Stomach smooth muscle (tissue), 2 donors: ENCODE data around the gene ZNF407.

Experiments
- H3K27ac ChIP-seq: one replicate; pipeline ENCODE4 v1.7.0; 2013; ENCODE audit warnings: mild to moderate bottlenecking, low read length, inconsistent platforms
- H3K27me3 ChIP-seq, 2 donors: one replicate each; pipeline ENCODE4 v1.7.0; 2013; ENCODE audit warnings: low read length in 2 of 2; ENCODE audit not compliant: insufficient read depth in 2 of 2, control insufficient read depth in 1 of 2
- H3K36me3 ChIP-seq, 2 donors: one replicate each; pipeline ENCODE4 v1.7.0; 2013; ENCODE audit warnings: low read length in 2 of 2; ENCODE audit not compliant: control insufficient read depth in 2 of 2, insufficient read depth in 2 of 2
- H3K4me1 ChIP-seq: one replicate; pipeline ENCODE4 v1.7.0; 2013; ENCODE audit warnings: low read length; ENCODE audit not compliant: control insufficient read depth, insufficient read depth
- H3K4me3 ChIP-seq, 2 donors: one replicate each; pipeline ENCODE4 v1.7.0; 2013; ENCODE audit warnings: low read length in 2 of 2
- H3K9ac ChIP-seq, 2 donors: one replicate each; pipeline ENCODE4 v1.7.0; 2013; ENCODE audit warnings: low read length in 2 of 2, mild to moderate bottlenecking in 1 of 2
- H3K9me3 ChIP-seq, 2 donors: one replicate each; pipeline ENCODE4 v1.7.0; 2013; ENCODE audit warnings: low read length in 2 of 2; ENCODE audit not compliant: control insufficient read depth in 2 of 2
- donor health status: healthy.
- donor health status: Pancreatic carcinoma.

Gene ZNF407

GRCh38 chr18:74626049-74626874 lies 28.6 kb downstream of the ZNF407 start:
- Histone ChIP-seq H3K4me3 (no peak overlapping the region), H3K4me1 (no peaks in the 10 kb centered on the region), H3K27ac (no peak overlapping the region), H3K36me3 (peaks cover 2 to 4% of the 10 kb centered on the region in 2 donors), H3K9ac (no peak overlapping the region), H3K9me3 (no peaks in the 10 kb centered on the region), H3K27me3 (no peaks in the 10 kb centered on the region)

- no peaks in the 10 kb centered on the region for H3K27me3 ChIP-seq
- no peak overlapping the region for H3K27ac ChIP-seq
- no peak overlapping the region for H3K9ac ChIP-seq
- H3K9me3 ChIP-seq: no peaks in the 10 kb centered on the region
- peaks cover 12 to 24% of the 10 kb centered on the region in 2 donors for H3K36me3 ChIP-seq
- H3K4me3 ChIP-seq: no peak overlapping the region
- H3K4me1 ChIP-seq: no peaks in the 10 kb centered on the region
These were observed 33.1 kb downstream of the ZNF407 start for GRCh38 chr18:74630804-74631203.

- Histone ChIP-seq H3K36me3 (peaks cover 12 to 24% of the 10 kb centered on the region in 2 donors), H3K9ac (no peak overlapping the region), H3K4me1 (no peaks in the 10 kb centered on the region), H3K27ac (no peak overlapping the region), H3K4me3 (no peak overlapping the region), H3K9me3 (no peaks in the 10 kb centered on the region), H3K27me3 (no peaks in the 10 kb centered on the region)
These were observed 33.5 kb downstream of the ZNF407 start for GRCh38 chr18:74631212-74631611.

GRCh38 chr18:74631623-74632350 lies 34.1 kb downstream of the ZNF407 start:
- Histone ChIP-seq H3K27me3 (no peaks in the 10 kb centered on the region), H3K36me3 (peaks cover 12 to 24% of the 10 kb centered on the region in 2 donors), H3K9me3 (no peaks in the 10 kb centered on the region), H3K27ac (no peak overlapping the region), H3K4me1 (no peaks in the 10 kb centered on the region), H3K4me3 (no peak overlapping the region), H3K9ac (no peak overlapping the region)

- no peak overlapping the region for H3K4me3 ChIP-seq
- H3K27me3 ChIP-seq: no peaks in the 10 kb centered on the region
- no peak overlapping the region for H3K27ac ChIP-seq
- H3K9ac ChIP-seq: no peak overlapping the region
- no peaks in the 10 kb centered on the region for H3K9me3 ChIP-seq
- H3K36me3 ChIP-seq: peaks cover 12 to 24% of the 10 kb centered on the region in 2 donors
- no peaks in the 10 kb centered on the region for H3K4me1 ChIP-seq
These were observed 34.6 kb downstream of the ZNF407 start for GRCh38 chr18:74632351-74632679.

GRCh38 chr18:74632856-74633255 lies 35.2 kb downstream of the ZNF407 start:
- no peaks in the 10 kb centered on the region for H3K27me3 ChIP-seq
- H3K4me1 ChIP-seq: no peaks in the 10 kb centered on the region
- no peak overlapping the region for H3K27ac ChIP-seq
- no peak overlapping the region for H3K4me3 ChIP-seq
- peaks cover 12 to 24% of the 10 kb centered on the region in 2 donors for H3K36me3 ChIP-seq
- no peak overlapping the region for H3K9ac ChIP-seq
- no peaks in the 10 kb centered on the region for H3K9me3 ChIP-seq

- Histone ChIP-seq H3K36me3 (peaks cover 12 to 24% of the 10 kb centered on the region in 2 donors), H3K27me3 (no peaks in the 10 kb centered on the region), H3K9me3 (no peaks in the 10 kb centered on the region), H3K9ac (no peak overlapping the region), H3K4me3 (no peak overlapping the region), H3K4me1 (no peaks in the 10 kb centered on the region), H3K27ac (no peak overlapping the region)
These were observed 36.1 kb downstream of the ZNF407 start for GRCh38 chr18:74633652-74634352.

- Histone ChIP-seq H3K36me3 (peaks cover 12 to 24% of the 10 kb centered on the region in 2 donors), H3K27ac (no peak overlapping the region), H3K4me1 (no peaks in the 10 kb centered on the region), H3K9ac (no peak overlapping the region), H3K27me3 (no peaks in the 10 kb centered on the region), H3K4me3 (no peak overlapping the region), H3K9me3 (no peaks in the 10 kb centered on the region)
These were observed 37.7 kb downstream of the ZNF407 start for GRCh38 chr18:74635224-74635975.

- no peaks in the 10 kb centered on the region for H3K4me1 ChIP-seq
- peaks cover 7 to 13% of the 10 kb centered on the region in 2 donors for H3K36me3 ChIP-seq
- H3K9me3 ChIP-seq: no peaks in the 10 kb centered on the region
- H3K27me3 ChIP-seq: no peaks in the 10 kb centered on the region
- H3K9ac ChIP-seq: no peak overlapping the region
- no peak overlapping the region for H3K27ac ChIP-seq
- no peak overlapping the region for H3K4me3 ChIP-seq
These were observed 39.4 kb downstream of the ZNF407 start for GRCh38 chr18:74637070-74637469.

- Histone ChIP-seq H3K36me3 (peaks cover 4 to 10% of the 10 kb centered on the region in 2 donors), H3K9me3 (no peaks in the 10 kb centered on the region), H3K27me3 (no peaks in the 10 kb centered on the region), H3K4me3 (no peak overlapping the region), H3K27ac (no peak overlapping the region), H3K4me1 (no peaks in the 10 kb centered on the region), H3K9ac (no peak overlapping the region)
These were observed 40.5 kb downstream of the ZNF407 start for GRCh38 chr18:74638210-74638609.
